ENCODE data around the gene NOXA1. TPM values are rescaled to one million over a fixed set of nuclear protein-coding genes. Genes with fewer than 3 reads are reported as not detected.

The NOXA1 gene
- total and polyA plus RNA-seq, 9 of the 15 experiments (the other 6 are each of a cell fraction or from before 2014, with no cell fraction given): 0.07 to 1.2 (median 0.20) TPM; not detected in 4

GRCh38 chr9:137459601-137460362, 36.6 kb downstream of the NOXA1 start (continued):
- TF ChIP-seq SIX5 (IDR thresholded peaks at IDR 0.05; ENCODE audit: borderline replicate concordance in 1 of 2, insufficient read depth in 1 of 2, low read depth in 1 of 2, low read length in 2 of 2) (no peak), SAFB (IDR thresholded peaks at IDR 0.05; ENCODE audit: borderline replicate concordance, low read depth, low read length) (no peak), MYBL2 (IDR thresholded peaks at IDR 0.05; ENCODE audit: low read depth) (no peak), MYBL2 (CRISPR knock-in tag; IDR thresholded peaks at IDR 0.05; ENCODE audit: borderline replicate concordance) (no peak), ZNF512 (tag; IDR thresholded peaks at IDR 0.05) (no peak), TRIM28 (IDR thresholded peaks at IDR 0.05) (no peak), SRF (CRISPR knock-in tag; IDR thresholded peaks at IDR 0.05) (no peak), TCF15 (CRISPR knock-in tag; IDR thresholded peaks at IDR 0.05) (no peak), L3MBTL2 (IDR thresholded peaks at IDR 0.05) (no peak), TAF9B (IDR thresholded peaks at IDR 0.05; ENCODE audit: partially characterized antibody) (no peak), SAP30 (IDR thresholded peaks at IDR 0.05; ENCODE audit: borderline replicate concordance, insufficient read depth, low read depth, low read length, poor library complexity, severe bottlenecking) (no peak), ATF7 (IDR thresholded peaks at IDR 0.05) (0 out of 2 replicates have a peak, but pooled peaks have one; percentile 18), ZNF830 (CRISPR knock-in tag; IDR thresholded peaks at IDR 0.05) (0 out of 2 replicates have a peak, but pooled peaks have one; percentile 30), E2F6 (IDR thresholded peaks at IDR 0.05; ENCODE audit: borderline replicate concordance in 1 of 2, extremely low read depth in 1 of 2, insufficient read depth in 1 of 2, insufficient read length in 1 of 2, low read depth in 1 of 2, low read length in 1 of 2, poor library complexity in 1 of 2, severe bottlenecking in 1 of 2) (peak in 1 of 2 experiments; percentile 42), POLR2H (tag; IDR thresholded peaks at IDR 0.05; ENCODE audit: low read depth) (no peak), NFE2 (IDR thresholded peaks at IDR 0.05; ENCODE audit: low read depth) (no peak), NCOA2 (IDR thresholded peaks at IDR 0.05; ENCODE audit: partially characterized antibody in 2 of 2) (no peak), LCOR (CRISPR knock-in tag; IDR thresholded peaks at IDR 0.05) (no peak)
- TF ChIP-seq, protein P1, sequence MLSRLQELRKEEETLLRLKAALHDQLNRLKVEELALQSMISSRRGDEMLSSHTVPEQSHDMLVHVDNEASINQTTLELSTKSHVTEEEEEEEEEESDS (CRISPR knock-in tag; IDR thresholded peaks at IDR 0.05): no peak
- TF ChIP-seq, protein P2, sequence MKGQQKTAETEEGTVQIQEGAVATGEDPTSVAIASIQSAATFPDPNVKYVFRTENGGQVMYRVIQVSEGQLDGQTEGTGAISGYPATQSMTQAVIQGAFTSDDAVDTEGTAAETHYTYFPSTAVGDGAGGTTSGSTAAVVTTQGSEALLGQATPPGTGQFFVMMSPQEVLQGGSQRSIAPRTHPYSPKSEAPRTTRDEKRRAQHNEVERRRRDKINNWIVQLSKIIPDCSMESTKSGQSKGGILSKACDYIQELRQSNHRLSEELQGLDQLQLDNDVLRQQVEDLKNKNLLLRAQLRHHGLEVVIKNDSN (CRISPR knock-in tag; IDR thresholded peaks at IDR 0.05): 0 out of 2 replicates have a peak, but pooled peaks have one; percentile 1
- TF ChIP-seq, protein P3, sequence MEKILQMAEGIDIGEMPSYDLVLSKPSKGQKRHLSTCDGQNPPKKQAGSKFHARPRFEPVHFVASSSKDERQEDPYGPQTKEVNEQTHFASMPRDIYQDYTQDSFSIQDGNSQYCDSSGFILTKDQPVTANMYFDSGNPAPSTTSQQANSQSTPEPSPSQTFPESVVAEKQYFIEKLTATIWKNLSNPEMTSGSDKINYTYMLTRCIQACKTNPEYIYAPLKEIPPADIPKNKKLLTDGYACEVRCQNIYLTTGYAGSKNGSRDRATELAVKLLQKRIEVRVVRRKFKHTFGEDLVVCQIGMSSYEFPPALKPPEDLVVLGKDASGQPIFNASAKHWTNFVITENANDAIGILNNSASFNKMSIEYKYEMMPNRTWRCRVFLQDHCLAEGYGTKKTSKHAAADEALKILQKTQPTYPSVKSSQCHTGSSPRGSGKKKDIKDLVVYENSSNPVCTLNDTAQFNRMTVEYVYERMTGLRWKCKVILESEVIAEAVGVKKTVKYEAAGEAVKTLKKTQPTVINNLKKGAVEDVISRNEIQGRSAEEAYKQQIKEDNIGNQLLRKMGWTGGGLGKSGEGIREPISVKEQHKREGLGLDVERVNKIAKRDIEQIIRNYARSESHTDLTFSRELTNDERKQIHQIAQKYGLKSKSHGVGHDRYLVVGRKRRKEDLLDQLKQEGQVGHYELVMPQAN (IDR thresholded peaks at IDR 0.05; ENCODE audit: borderline replicate concordance): no peak
